GM23338 (cell line): ENCODE data around the gene SMG6. TPM values are rescaled to one million over a fixed set of nuclear protein-coding genes. Genes with fewer than 3 reads are reported as not detected.

ENCODE experiments used
- ATAC-seq: fragments of 200-7000 bp; cut with Tn5 transposase; 3 replicates; pipeline ENCODE4 v1.9.1; 2020
- DNase-seq: peaks from one replicate; pipeline ENCODE4 v3.0.0-alpha.2; 2015; ENCODE audit warnings: low spot score
- H2AFZ ChIP-seq: fragments of 200-600 bp; sonication (generic); 2 replicates; pipeline ENCODE4 v1.8.0; 2016; ENCODE audit warnings: antibody characterized with exemption, mild to moderate bottlenecking, moderate library complexity
- H3F3A ChIP-seq: fragments of 200-600 bp; sonication (generic); replicated peaks from 2 replicates; pipeline ENCODE4 v1.8.0; 2017; ENCODE audit warnings: antibody characterized with exemption, mixed run types, low read depth
- H3K27ac ChIP-seq: fragments of 200-600 bp; sonication (generic); 2 replicates; pipeline ENCODE4 v1.6.1; 2016; ENCODE audit warnings: low read depth
- H3K27me3 ChIP-seq: fragments of 200-600 bp; sonication (generic); 2 replicates; pipeline ENCODE4 v1.8.0; 2016; ENCODE audit warnings: mild to moderate bottlenecking, mixed run types, moderate library complexity; ENCODE audit not compliant: insufficient read depth
- H3K36me3 ChIP-seq: fragments of 200-600 bp; sonication (generic); 2 replicates; pipeline ENCODE4 v1.8.0; 2016; ENCODE audit warnings: mild to moderate bottlenecking; ENCODE audit not compliant: insufficient read depth
- H3K4me1 ChIP-seq: fragments of 200-600 bp; sonication (generic); 2 replicates; pipeline ENCODE4 v1.8.0; 2016; ENCODE audit warnings: mild to moderate bottlenecking, moderate library complexity; ENCODE audit not compliant: insufficient read depth
- H3K4me2 ChIP-seq: fragments of 200-600 bp; sonication (generic); 2 replicates; pipeline ENCODE4 v1.7.1; 2017; ENCODE audit warnings: mixed run types
- H3K4me3 ChIP-seq: fragments of 200-600 bp; sonication (generic); 2 replicates; pipeline ENCODE4 v1.6.1; 2016; ENCODE audit warnings: mixed run types
- H3K79me2 ChIP-seq: fragments of 200-600 bp; sonication (generic); replicated peaks from 2 replicates; pipeline ENCODE4 v1.8.0; 2017; ENCODE audit warnings: mild to moderate bottlenecking; ENCODE audit not compliant: insufficient read depth
- H3K9me2 ChIP-seq: fragments of 200-600 bp; sonication (generic); 2 replicates; pipeline ENCODE4 v1.8.0; 2017; ENCODE audit not compliant: insufficient read depth
- H4K20me1 ChIP-seq: fragments of 200-600 bp; sonication (generic); replicated peaks from 2 replicates; pipeline ENCODE4 v1.8.0; 2017; ENCODE audit warnings: mild to moderate bottlenecking; ENCODE audit not compliant: insufficient read depth
- H3K27ac Mint-ChIP-seq: 2 replicates; pipeline ENCODE4 v1.8.0; 2020; ENCODE audit warnings: inconsistent platforms, mild to moderate bottlenecking, moderate library complexity, mixed read lengths
- H3K27me3 Mint-ChIP-seq: 3 replicates; pipeline ENCODE4 v1.8.0; 2022; ENCODE audit warnings: low read depth, mild to moderate bottlenecking, moderate library complexity, mixed read lengths, inconsistent platforms; ENCODE audit not compliant: insufficient read depth, poor library complexity
- H3K36me3 Mint-ChIP-seq: 3 replicates; pipeline ENCODE4 v1.8.0; 2021; ENCODE audit warnings: low read depth, mild to moderate bottlenecking, inconsistent platforms, moderate library complexity, mixed read lengths
- H3K4me1 Mint-ChIP-seq: 3 replicates; pipeline ENCODE4 v1.8.0; 2020; ENCODE audit warnings: mild to moderate bottlenecking, inconsistent platforms, mixed read lengths
- H3K4me3 Mint-ChIP-seq: 3 replicates; pipeline ENCODE4 v1.8.0; 2021; ENCODE audit warnings: moderate library complexity, mild to moderate bottlenecking, inconsistent platforms, mixed read lengths
- H3K9me3 Mint-ChIP-seq: 3 replicates; pipeline ENCODE4 v1.8.0; 2020; ENCODE audit warnings: moderate library complexity, mild to moderate bottlenecking, inconsistent platforms, mixed read lengths
- JUNB ChIP-seq: IDR thresholded peaks from one replicate; pipeline ENCODE4 v1.6.1; 2016; ENCODE audit warnings: antibody characterized with exemption; ENCODE audit not compliant: unreplicated experiment
- ZNF114 ChIP-seq: fragments of 250-450 bp; sonication (Bioruptor Pico); IDR thresholded peaks from 2 replicates; pipeline ENCODE4 v1.5.0; 2020; ENCODE audit warnings: mild to moderate bottlenecking, moderate library complexity
- ZNF331 ChIP-seq: fragments of 250-450 bp; sonication (Bioruptor Pico); IDR thresholded peaks from 2 replicates; pipeline ENCODE4 v1.5.0; 2020; ENCODE audit warnings: low read depth, mild to moderate bottlenecking, moderate library complexity
- polyA plus RNA-seq: library from polyadenylated mRNA; unstranded; fragments of >200 nt; fragmentation: Nextera tagmentation; extraction: Ambion mirVana; gene quantifications from 2 replicates; pipeline ENCODE4 v1.2.1, GENCODE V29; 2016
- total RNA-seq: library from RNA; depleted of rRNA; stranded (reverse); fragments of >200 nt; shearing (Covaris generic); gene quantifications from 2 replicates; pipeline ENCODE4 v1.2.3, GENCODE V29; 2014
- TF ChIP-seq, protein P1 (sequence below): fragments of 250-450 bp; sonication (Bioruptor Pico); IDR thresholded peaks from 2 replicates; pipeline ENCODE4 v1.5.0; 2020; ENCODE audit warnings: mild to moderate bottlenecking, moderate library complexity
- TF ChIP-seq, protein P2 (sequence below): IDR thresholded peaks from 2 replicates; pipeline ENCODE4 v1.6.1; 2016; ENCODE audit warnings: antibody characterized with exemption
- TF ChIP-seq, protein P3 (sequence below): IDR thresholded peaks from one replicate; pipeline ENCODE4 v1.6.1; 2018; ENCODE audit warnings: antibody characterized with exemption; ENCODE audit not compliant: unreplicated experiment

Gene SMG6
- total and polyA plus RNA-seq, 2 experiments from 2014 or later, result 10.4 to 43.1 TPM

DNA sequence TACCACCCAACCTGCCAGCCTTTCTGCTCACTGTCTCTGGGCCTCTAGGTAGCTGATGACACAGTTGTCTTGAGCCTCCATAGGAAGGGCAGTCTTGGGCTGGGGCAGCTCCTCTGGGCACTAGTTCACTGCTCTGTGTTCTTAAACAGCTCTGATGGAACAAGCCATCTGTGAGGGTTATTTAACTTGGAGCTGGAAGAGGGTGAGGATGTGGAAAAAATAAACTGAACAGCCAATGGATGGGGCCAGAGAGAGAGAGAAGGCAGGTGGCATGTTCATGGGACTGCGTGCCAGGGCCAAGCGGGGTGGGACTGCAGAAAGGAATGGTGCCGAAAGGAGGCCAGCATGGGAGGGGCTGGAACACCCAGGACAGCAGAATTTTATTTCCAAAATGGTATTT is 196.1 kb downstream of the SMG6 start (continued):
- TF ChIP-seq, protein P1, sequence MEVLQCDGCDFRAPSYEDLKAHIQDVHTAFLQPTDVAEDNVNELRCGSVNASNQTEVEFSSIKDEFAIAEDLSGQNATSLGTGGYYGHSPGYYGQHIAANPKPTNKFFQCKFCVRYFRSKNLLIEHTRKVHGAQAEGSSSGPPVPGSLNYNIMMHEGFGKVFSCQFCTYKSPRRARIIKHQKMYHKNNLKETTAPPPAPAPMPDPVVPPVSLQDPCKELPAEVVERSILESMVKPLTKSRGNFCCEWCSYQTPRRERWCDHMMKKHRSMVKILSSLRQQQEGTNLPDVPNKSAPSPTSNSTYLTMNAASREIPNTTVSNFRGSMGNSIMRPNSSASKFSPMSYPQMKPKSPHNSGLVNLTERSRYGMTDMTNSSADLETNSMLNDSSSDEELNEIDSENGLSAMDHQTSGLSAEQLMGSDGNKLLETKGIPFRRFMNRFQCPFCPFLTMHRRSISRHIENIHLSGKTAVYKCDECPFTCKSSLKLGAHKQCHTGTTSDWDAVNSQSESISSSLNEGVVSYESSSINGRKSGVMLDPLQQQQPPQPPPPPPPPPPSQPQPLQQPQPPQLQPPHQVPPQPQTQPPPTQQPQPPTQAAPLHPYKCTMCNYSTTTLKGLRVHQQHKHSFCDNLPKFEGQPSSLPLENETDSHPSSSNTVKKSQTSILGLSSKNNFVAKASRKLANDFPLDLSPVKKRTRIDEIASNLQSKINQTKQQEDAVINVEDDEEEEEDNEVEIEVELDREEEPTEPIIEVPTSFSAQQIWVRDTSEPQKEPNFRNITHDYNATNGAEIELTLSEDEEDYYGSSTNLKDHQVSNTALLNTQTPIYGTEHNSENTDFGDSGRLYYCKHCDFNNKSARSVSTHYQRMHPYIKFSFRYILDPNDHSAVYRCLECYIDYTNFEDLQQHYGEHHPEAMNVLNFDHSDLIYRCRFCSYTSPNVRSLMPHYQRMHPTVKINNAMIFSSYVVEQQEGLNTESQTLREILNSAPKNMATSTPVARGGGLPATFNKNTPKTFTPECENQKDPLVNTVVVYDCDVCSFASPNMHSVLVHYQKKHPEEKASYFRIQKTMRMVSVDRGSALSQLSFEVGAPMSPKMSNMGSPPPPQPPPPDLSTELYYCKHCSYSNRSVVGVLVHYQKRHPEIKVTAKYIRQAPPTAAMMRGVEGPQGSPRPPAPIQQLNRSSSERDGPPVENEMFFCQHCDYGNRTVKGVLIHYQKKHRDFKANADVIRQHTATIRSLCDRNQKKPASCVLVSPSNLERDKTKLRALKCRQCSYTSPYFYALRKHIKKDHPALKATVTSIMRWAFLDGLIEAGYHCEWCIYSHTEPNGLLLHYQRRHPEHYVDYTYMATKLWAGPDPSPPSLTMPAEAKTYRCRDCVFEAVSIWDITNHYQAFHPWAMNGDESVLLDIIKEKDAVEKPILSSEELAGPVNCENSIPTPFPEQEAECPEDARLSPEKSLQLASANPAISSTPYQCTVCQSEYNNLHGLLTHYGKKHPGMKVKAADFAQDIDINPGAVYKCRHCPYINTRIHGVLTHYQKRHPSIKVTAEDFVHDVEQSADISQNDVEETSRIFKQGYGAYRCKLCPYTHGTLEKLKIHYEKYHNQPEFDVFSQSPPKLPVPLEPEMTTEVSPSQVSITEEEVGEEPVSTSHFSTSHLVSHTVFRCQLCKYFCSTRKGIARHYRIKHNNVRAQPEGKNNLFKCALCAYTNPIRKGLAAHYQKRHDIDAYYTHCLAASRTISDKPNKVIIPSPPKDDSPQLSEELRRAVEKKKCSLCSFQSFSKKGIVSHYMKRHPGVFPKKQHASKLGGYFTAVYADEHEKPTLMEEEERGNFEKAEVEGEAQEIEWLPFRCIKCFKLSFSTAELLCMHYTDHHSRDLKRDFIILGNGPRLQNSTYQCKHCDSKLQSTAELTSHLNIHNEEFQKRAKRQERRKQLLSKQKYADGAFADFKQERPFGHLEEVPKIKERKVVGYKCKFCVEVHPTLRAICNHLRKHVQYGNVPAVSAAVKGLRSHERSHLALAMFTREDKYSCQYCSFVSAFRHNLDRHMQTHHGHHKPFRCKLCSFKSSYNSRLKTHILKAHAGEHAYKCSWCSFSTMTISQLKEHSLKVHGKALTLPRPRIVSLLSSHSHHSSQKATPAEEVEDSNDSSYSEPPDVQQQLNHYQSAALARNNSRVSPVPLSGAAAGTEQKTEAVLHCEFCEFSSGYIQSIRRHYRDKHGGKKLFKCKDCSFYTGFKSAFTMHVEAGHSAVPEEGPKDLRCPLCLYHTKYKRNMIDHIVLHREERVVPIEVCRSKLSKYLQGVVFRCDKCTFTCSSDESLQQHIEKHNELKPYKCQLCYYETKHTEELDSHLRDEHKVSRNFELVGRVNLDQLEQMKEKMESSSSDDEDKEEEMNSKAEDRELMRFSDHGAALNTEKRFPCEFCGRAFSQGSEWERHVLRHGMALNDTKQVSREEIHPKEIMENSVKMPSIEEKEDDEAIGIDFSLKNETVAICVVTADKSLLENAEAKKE (CRISPR knock-in tag), result no peak
- TF ChIP-seq ZNF331 (CRISPR knock-in tag), result no peak
- TF ChIP-seq, protein P2, sequence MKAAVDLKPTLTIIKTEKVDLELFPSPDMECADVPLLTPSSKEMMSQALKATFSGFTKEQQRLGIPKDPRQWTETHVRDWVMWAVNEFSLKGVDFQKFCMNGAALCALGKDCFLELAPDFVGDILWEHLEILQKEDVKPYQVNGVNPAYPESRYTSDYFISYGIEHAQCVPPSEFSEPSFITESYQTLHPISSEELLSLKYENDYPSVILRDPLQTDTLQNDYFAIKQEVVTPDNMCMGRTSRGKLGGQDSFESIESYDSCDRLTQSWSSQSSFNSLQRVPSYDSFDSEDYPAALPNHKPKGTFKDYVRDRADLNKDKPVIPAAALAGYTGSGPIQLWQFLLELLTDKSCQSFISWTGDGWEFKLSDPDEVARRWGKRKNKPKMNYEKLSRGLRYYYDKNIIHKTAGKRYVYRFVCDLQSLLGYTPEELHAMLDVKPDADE, result no peak

DNA sequence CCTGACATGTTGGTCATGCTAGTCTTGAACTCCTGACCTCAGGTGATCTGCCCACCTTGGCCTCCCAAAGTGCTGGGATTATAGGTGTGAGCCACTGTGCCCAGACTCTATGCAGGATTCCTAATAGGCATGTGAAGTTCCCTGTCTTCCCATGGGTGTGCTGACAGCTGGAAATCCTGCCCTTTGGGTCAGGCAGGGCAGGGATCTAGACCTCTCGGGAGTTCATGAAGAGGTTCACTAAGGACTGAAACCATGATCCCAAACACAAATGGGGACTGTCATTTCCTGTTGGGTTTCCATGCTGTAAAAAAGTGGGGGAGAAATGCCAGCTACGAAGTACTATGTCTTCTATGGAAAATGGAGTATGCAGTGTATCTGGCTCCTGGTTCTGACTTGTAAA is 196.5 kb downstream of the SMG6 start:
- no peaks in the 10 kb centered on the region for H3K9me3 Mint-ChIP-seq
- H3K27me3 ChIP-seq, result no peaks in the 10 kb centered on the region
- H3K27me3 Mint-ChIP-seq, result no peaks in the 10 kb centered on the region
- no peak overlapping the region; the same call in 1 of the 2 replicates for H3K27ac Mint-ChIP-seq
- H3K4me1 ChIP-seq, result no peaks in the 10 kb centered on the region
- H3K9me2 ChIP-seq, result no peaks in the 10 kb centered on the region
- H3K36me3 ChIP-seq, result no peaks in the 10 kb centered on the region
- peaks cover 7% of the 10 kb centered on the region; the same call in 1 of the 3 replicates for H3K4me1 Mint-ChIP-seq
- H3K4me3 Mint-ChIP-seq, result no peak overlapping the region
- H2AFZ ChIP-seq, result no peak overlapping the region
- no peak overlapping the region for H3K4me2 ChIP-seq
- no peak for ATAC-seq
- H4K20me1 ChIP-seq, result no peaks in the 10 kb centered on the region
- TF ChIP-seq ZNF114 (CRISPR knock-in tag) (no peak), JUNB (no peak)
- TF ChIP-seq, protein P3, sequence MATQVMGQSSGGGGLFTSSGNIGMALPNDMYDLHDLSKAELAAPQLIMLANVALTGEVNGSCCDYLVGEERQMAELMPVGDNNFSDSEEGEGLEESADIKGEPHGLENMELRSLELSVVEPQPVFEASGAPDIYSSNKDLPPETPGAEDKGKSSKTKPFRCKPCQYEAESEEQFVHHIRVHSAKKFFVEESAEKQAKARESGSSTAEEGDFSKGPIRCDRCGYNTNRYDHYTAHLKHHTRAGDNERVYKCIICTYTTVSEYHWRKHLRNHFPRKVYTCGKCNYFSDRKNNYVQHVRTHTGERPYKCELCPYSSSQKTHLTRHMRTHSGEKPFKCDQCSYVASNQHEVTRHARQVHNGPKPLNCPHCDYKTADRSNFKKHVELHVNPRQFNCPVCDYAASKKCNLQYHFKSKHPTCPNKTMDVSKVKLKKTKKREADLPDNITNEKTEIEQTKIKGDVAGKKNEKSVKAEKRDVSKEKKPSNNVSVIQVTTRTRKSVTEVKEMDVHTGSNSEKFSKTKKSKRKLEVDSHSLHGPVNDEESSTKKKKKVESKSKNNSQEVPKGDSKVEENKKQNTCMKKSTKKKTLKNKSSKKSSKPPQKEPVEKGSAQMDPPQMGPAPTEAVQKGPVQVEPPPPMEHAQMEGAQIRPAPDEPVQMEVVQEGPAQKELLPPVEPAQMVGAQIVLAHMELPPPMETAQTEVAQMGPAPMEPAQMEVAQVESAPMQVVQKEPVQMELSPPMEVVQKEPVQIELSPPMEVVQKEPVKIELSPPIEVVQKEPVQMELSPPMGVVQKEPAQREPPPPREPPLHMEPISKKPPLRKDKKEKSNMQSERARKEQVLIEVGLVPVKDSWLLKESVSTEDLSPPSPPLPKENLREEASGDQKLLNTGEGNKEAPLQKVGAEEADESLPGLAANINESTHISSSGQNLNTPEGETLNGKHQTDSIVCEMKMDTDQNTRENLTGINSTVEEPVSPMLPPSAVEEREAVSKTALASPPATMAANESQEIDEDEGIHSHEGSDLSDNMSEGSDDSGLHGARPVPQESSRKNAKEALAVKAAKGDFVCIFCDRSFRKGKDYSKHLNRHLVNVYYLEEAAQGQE, result no peak
- H3K79me2 ChIP-seq, result no peaks in the 10 kb centered on the region; the same call in 1 of the 2 replicates
- no peaks in the 10 kb centered on the region for H3F3A ChIP-seq
- no peak for DNase-seq
- no peak overlapping the region for H3K4me3 ChIP-seq
- no peaks in the 10 kb centered on the region for H3K36me3 Mint-ChIP-seq
- H3K27ac ChIP-seq, result no peak overlapping the region
